G401 (cell line): ENCODE data around the gene RGS9. TPM values are rescaled to one million over a fixed set of nuclear protein-coding genes. Genes with fewer than 3 reads are reported as not detected.

Experiments
- DNase-seq: peaks from one replicate; pipeline ENCODE4 v3.0.0-alpha.2; 2015; ENCODE audit warnings: low spot score
- in situ Hi-C: cut with HindIII; loops from 2 replicates; pipeline ENCODE4 v1.10.0; 2016; ENCODE audit warnings: low sequenced_read_pairs, mixed read lengths
- total RNA-seq: library from RNA; depleted of rRNA; stranded (reverse); fragments of >200 nt; shearing (Covaris generic); gene quantifications from 2 replicates; pipeline ENCODE4 v1.2.3, GENCODE V29; 2014

Gene RGS9
- total RNA-seq, 1 experiment from 2014 or later: 15.4 TPM

- in situ Hi-C loops: no loop called here
Measured at GRCh38 chr17:65147955-65148354, 10.8 kb downstream of the RGS9 start.

GRCh38 chr17:65154770-65155589 lies 17.8 kb downstream of the RGS9 start:
- in situ Hi-C loops: no loop called here
- DNase-seq: no peak

More at GRCh38 chr17:65147955-65148354, 10.8 kb downstream of the RGS9 start:
- no peak for DNase-seq

GRCh38 chr17:65155622-65156021 lies 18.5 kb downstream of the RGS9 start:
- in situ Hi-C loops: no loop called here
- no peak for DNase-seq

- in situ Hi-C loops: no loop called here
- no peak for DNase-seq
Measured at GRCh38 chr17:65156185-65156834, 19.1 kb downstream of the RGS9 start.

GRCh38 chr17:65156835-65157565 lies 19.8 kb downstream of the RGS9 start:
- in situ Hi-C loops: no loop called here
- no peak for DNase-seq

GRCh38 chr17:65158041-65158440 lies 20.9 kb downstream of the RGS9 start:
- in situ Hi-C loops: no loop called here
- DNase-seq: no peak

- DNase-seq: no peak
- in situ Hi-C loops: no loop called here
Measured at GRCh38 chr17:65158622-65159021, 21.5 kb downstream of the RGS9 start.

GRCh38 chr17:65160516-65160915 lies 23.3 kb downstream of the RGS9 start:
- in situ Hi-C loops: no loop called here
- DNase-seq: no peak

- in situ Hi-C loops: no loop called here
- DNase-seq: no peak
Measured at GRCh38 chr17:65163990-65164495, 26.9 kb downstream of the RGS9 start.

- no peak for DNase-seq
- in situ Hi-C loops: no loop called here
Measured at GRCh38 chr17:65166787-65167186, 29.6 kb downstream of the RGS9 start.

- in situ Hi-C loops: no loop called here
Measured at GRCh38 chr17:65167566-65167965, 30.4 kb downstream of the RGS9 start.

GRCh38 chr17:65169691-65170090 lies 32.5 kb downstream of the RGS9 start:
- in situ Hi-C loops: no loop called here
- DNase-seq: no peak

More at GRCh38 chr17:65167566-65167965, 30.4 kb downstream of the RGS9 start:
- no peak for DNase-seq

- in situ Hi-C loops: no loop called here
- DNase-seq: peak; percentile 40
Measured at GRCh38 chr17:65170839-65171238, 33.7 kb downstream of the RGS9 start.

- no peak for DNase-seq
- in situ Hi-C loops: no loop called here
Measured at GRCh38 chr17:65171752-65172151, 34.6 kb downstream of the RGS9 start.

- DNase-seq: no peak
- in situ Hi-C loops: no loop called here
Measured at GRCh38 chr17:65172496-65173136, 35.4 kb downstream of the RGS9 start.

GRCh38 chr17:65173284-65173793 lies 36.2 kb downstream of the RGS9 start:
- in situ Hi-C loops: no loop called here
- peak; percentile 7 for DNase-seq

- in situ Hi-C loops: no loop called here
Measured at GRCh38 chr17:65173976-65174683, 37.0 kb downstream of the RGS9 start.

GRCh38 chr17:65174974-65175373 lies 37.8 kb downstream of the RGS9 start:
- DNase-seq: no peak
- in situ Hi-C loops: no loop called here

More at GRCh38 chr17:65173976-65174683, 37.0 kb downstream of the RGS9 start:
- peak; percentile 58 for DNase-seq
